ENCODE measurements around the gene TMEM88. TPM values are rescaled to one million over a fixed set of nuclear protein-coding genes. Genes with fewer than 3 reads are reported as not detected.

The TMEM88 gene
- total RNA-seq, 1 experiment from 2014 or later = 2.8 TPM

DNA sequence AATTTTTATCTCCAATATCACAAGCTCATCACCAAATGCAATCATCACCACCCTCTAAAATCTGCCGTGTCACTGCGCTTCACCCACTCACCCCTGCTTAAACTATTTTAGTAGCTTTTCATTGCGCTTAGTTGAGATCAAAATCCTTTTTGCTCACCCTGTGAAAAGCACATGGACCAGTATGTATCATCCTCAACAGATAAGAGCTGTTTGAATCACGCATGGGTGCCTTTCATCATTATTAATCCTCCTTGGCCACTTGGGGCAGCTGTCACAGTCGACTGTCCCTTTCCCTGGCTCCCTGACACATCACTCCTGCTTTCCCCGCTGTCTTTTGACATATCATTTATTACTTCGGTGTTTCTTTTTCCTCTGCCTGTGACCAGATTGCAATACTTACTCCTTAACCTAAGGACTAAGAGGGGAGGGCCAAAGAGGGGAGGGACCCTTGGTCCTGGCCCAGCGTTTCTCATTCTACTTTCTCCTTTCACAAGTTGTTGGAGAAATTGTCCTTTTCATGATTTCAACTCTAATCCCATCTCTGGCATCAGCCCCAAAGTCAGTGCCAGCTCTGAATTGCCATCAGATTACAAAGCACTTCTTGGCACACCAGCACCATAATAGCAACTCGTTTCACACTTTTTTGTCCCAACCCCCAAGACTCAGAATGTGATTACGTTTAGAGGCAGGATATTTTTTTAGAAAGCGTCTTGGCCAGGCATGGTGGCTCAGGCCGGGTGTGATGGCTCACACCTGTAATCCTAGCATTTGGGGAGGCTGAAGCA is 29.5 kb upstream of the TMEM88 start:
- DNase-seq (ENCODE audit: low read depth, low spot score) (no peak), ATAC-seq (peak; percentile 72)
- Histone ChIP-seq H3K4me3 (replicated peaks in 1 of 2; ENCODE audit: low read depth in 1 of 2, low read length in 2 of 2) (no peak overlapping the region), H3K27ac (ENCODE audit: low read depth, low read length) (no peak overlapping the region), H3K9me3 (ENCODE audit: control insufficient read depth in 1 of 2, insufficient read depth in 1 of 2, low read depth in 1 of 2, low read length in 2 of 2) (no peaks in the 10 kb centered on the region), H2AFZ (ENCODE audit: low read depth, low read length, poor library complexity, severe bottlenecking) (peak overlapping the region; percentile 66), H3K4me1 (ENCODE audit: control insufficient read depth in 1 of 2, insufficient read depth in 2 of 2, low read length in 2 of 2) (peaks cover 0 to 15% of the 10 kb centered on the region in 2 experiments; a peak in 2 of 4 replicates), H3K36me3 (ENCODE audit: control insufficient read depth in 1 of 2, insufficient read depth in 2 of 2, low read length in 2 of 2) (no peaks in the 10 kb centered on the region), H3K9ac (ENCODE audit: low read length) (no peak overlapping the region), H3K79me2 (ENCODE audit: insufficient read depth, low read length) (no peaks in the 10 kb centered on the region), H3K27me3 (ENCODE audit: insufficient read depth, low read length) (no peaks in the 10 kb centered on the region), H4K20me1 (ENCODE audit: insufficient read depth) (no peaks in the 10 kb centered on the region), H3K9me2 (ENCODE audit: insufficient read depth) (no peaks in the 10 kb centered on the region), H3K4me2 (ENCODE audit: low read length) (peak overlapping the region; percentile 7; the same call in 1 of the 2 replicates)
- ChIA-PET POLR2A (interaction anchor here (0.5 to 1.4 kb wide), 5 partner anchors 9 to 76 kb away, joined by 3 to 10 read pairs (median 4); partner anchors contain the start of genes KDM6B and NAA38), RAD21 (ENCODE audit: low non-redundant PET in 1 of 2, low total read pairs in 2 of 2, uncharacterized antibody in 2 of 2, unreplicated experiment in 2 of 2) (interaction anchor here in 1 of 2 experiments (0.5 to 1.7 kb wide), 4 partner anchors 17 to 233 kb away, joined by 3 to 6 read pairs (median 4); partner anchors contain the start of gene NAA38), CTCF (interaction anchor here (0.8 to 3.6 kb wide), 18 partner anchors 8 to 232 kb away, joined by 3 to 25 read pairs (median 4); partner anchors contain the start of gene NAA38)
- no TSS peak for BruUV-seq (replicated peaks)
- intact Hi-C loops (cut with micrococcal nuclease) = no loop called here
- TF ChIP-seq POLR2AphosphoS5 (IDR thresholded peaks at IDR 0.05; ENCODE audit: low read depth, low read length) (no peak), SP1 (IDR thresholded peaks at IDR 0.05; ENCODE audit: low read depth) (no peak), SRF (IDR thresholded peaks at IDR 0.05; ENCODE audit: low read depth) (no peak), JUND (IDR thresholded peaks at IDR 0.05) (no peak), ZFX (IDR thresholded peaks at IDR 0.05) (no peak), ELF1 (IDR thresholded peaks at IDR 0.05; ENCODE audit: borderline replicate concordance, low read depth) (no peak), EZH2phosphoT487 (IDR thresholded peaks at IDR 0.05; ENCODE audit: borderline replicate concordance) (no peak), ZNF274 (IDR thresholded peaks at IDR 0.05; ENCODE audit: low read depth, low read length) (no peak), RAD21 (IDR thresholded peaks at IDR 0.05; ENCODE audit: low read depth) (peak; percentile 27; the same call in 1 of the 2 replicates), POLR2A (IDR thresholded peaks at IDR 0.05; ENCODE audit: borderline replicate concordance, extremely low read depth, insufficient read depth, insufficient read length) (no peak), MAX (IDR thresholded peaks at IDR 0.05) (no peak), YY1 (IDR thresholded peaks at IDR 0.05; ENCODE audit: extremely low read depth, insufficient replicate concordance, low read depth, low read length) (no peak), SIN3A (IDR thresholded peaks at IDR 0.05; ENCODE audit: low read depth) (no peak), CEBPB (IDR thresholded peaks at IDR 0.05; ENCODE audit: low read depth) (no peak), ZBTB33 (IDR thresholded peaks at IDR 0.05; ENCODE audit: extremely low read depth, insufficient replicate concordance, low read length) (no peak), TCF7L2 (IDR thresholded peaks at IDR 0.05; ENCODE audit: borderline replicate concordance, extremely low read depth, insufficient read depth, insufficient read length) (peak; percentile 30)
- TF ChIP-seq, protein P1, sequence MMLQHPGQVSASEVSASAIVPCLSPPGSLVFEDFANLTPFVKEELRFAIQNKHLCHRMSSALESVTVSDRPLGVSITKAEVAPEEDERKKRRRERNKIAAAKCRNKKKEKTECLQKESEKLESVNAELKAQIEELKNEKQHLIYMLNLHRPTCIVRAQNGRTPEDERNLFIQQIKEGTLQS (IDR thresholded peaks at IDR 0.05) = no peak
- TF ChIP-seq, protein P2, sequence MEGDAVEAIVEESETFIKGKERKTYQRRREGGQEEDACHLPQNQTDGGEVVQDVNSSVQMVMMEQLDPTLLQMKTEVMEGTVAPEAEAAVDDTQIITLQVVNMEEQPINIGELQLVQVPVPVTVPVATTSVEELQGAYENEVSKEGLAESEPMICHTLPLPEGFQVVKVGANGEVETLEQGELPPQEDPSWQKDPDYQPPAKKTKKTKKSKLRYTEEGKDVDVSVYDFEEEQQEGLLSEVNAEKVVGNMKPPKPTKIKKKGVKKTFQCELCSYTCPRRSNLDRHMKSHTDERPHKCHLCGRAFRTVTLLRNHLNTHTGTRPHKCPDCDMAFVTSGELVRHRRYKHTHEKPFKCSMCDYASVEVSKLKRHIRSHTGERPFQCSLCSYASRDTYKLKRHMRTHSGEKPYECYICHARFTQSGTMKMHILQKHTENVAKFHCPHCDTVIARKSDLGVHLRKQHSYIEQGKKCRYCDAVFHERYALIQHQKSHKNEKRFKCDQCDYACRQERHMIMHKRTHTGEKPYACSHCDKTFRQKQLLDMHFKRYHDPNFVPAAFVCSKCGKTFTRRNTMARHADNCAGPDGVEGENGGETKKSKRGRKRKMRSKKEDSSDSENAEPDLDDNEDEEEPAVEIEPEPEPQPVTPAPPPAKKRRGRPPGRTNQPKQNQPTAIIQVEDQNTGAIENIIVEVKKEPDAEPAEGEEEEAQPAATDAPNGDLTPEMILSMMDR (IDR thresholded peaks at IDR 0.05 in 2 of 3, conservative IDR thresholded peaks at IDR 0.05 in 1 of 3; ENCODE audit: borderline replicate concordance in 1 of 3, insufficient read depth in 1 of 3, low read depth in 2 of 3, low read length in 2 of 3) = peak in 2 of 3 experiments; percentile 36 to 43; a peak in 4 of 6 replicates

All from HCT116 (cell line).